Smooth muscle cell (in vitro differentiated cells): Measurements from ENCODE around the gene RNF149. TPM values are rescaled to one million over a fixed set of nuclear protein-coding genes. Genes with fewer than 3 reads are reported as not detected.

Experiments
- DNase-seq: peaks from one replicate; lab custom pipeline; 2025; ENCODE audit not compliant: unreplicated experiment; lab: John Stamatoyannopoulos, UW
- H2AFZ ChIP-seq: fragments of 200-600 bp; sonication (generic); 2 replicates; pipeline ENCODE4 v1.6.0; 2016; ENCODE audit warnings: antibody characterized with exemption, low read depth, mild to moderate bottlenecking
- H3F3A ChIP-seq: fragments of 200-600 bp; sonication (generic); 2 replicates; pipeline ENCODE4 v1.6.0; 2017; ENCODE audit warnings: antibody characterized with exemption, low read depth
- H3K27ac ChIP-seq: fragments of 200-600 bp; sonication (generic); 2 replicates; pipeline ENCODE4 v1.5.1; 2016; ENCODE audit warnings: low read depth, mild to moderate bottlenecking
- H3K27me3 ChIP-seq: fragments of 200-600 bp; sonication (generic); 2 replicates; pipeline ENCODE4 v1.6.1; 2016; ENCODE audit warnings: low read depth, mild to moderate bottlenecking
- H3K36me3 ChIP-seq: fragments of 200-600 bp; sonication (generic); 2 replicates; pipeline ENCODE4 v1.5.1; 2016; ENCODE audit warnings: low read depth
- H3K4me1 ChIP-seq: fragments of 200-600 bp; sonication (generic); 2 replicates; pipeline ENCODE4 v1.5.1; 2016; ENCODE audit warnings: low read depth
- H3K4me2 ChIP-seq: fragments of 200-600 bp; sonication (generic); 2 replicates; pipeline ENCODE4 v1.6.0; 2016; ENCODE audit warnings: mild to moderate bottlenecking
- H3K4me3 ChIP-seq: fragments of 200-600 bp; sonication (generic); 2 replicates; pipeline ENCODE4 v1.5.1; 2016; ENCODE audit warnings: mild to moderate bottlenecking
- H3K79me2 ChIP-seq: fragments of 200-600 bp; sonication (generic); 2 replicates; pipeline ENCODE4 v1.6.0; 2016; ENCODE audit warnings: low read depth, mild to moderate bottlenecking
- H3K9ac ChIP-seq: fragments of 200-600 bp; sonication (generic); 2 replicates; pipeline ENCODE4 v1.6.0; 2016; ENCODE audit warnings: low read depth
- H3K9me3 ChIP-seq: fragments of 200-600 bp; sonication (generic); replicated peaks from 2 replicates; pipeline ENCODE4 v1.5.1; 2016; ENCODE audit warnings: low read depth
- H4K20me1 ChIP-seq: fragments of 200-600 bp; sonication (generic); 2 replicates; pipeline ENCODE4 v1.6.0; 2016; ENCODE audit warnings: low read depth
- CTCF ChIP-seq: fragments of 200-600 bp; sonication (generic); IDR thresholded peaks from 2 replicates; pipeline ENCODE4 v1.5.1; 2017; ENCODE audit warnings: borderline replicate concordance, mild to moderate bottlenecking, antibody characterized with exemption; ENCODE audit not compliant: insufficient read depth, poor library complexity, severe bottlenecking
- WGBS: methylation state at CpG from one replicate; pipeline ENCODE4 v1.1.7; 2016; ENCODE audit warnings: low lambda C conversion rate; 5-methylcytosine and 5-hydroxymethylcytosine counted together
- polyA plus RNA-seq: library from polyadenylated mRNA; unstranded; fragments of >200 nt; fragmentation: Nextera tagmentation; extraction: Ambion mirVana; gene quantifications from 2 replicates; pipeline ENCODE4 v1.2.1, GENCODE V29; 2016
- total RNA-seq: library from RNA; depleted of rRNA; stranded (reverse); fragments of >200 nt; gene quantifications from 2 replicates; pipeline ENCODE4 v1.2.3, GENCODE V29; 2014

RNF149 gene
- total and polyA plus RNA-seq, 2 experiments from 2014 or later: 42.6 to 59.2 TPM

- H2AFZ ChIP-seq: no peak overlapping the region
- H3K4me3 ChIP-seq: no peak overlapping the region
- no peak for DNase-seq
- H3K9me3 ChIP-seq: no peaks in the 10 kb centered on the region
- WGBS: 82% methylated on average over 5 of the region's 5 CpGs
- H3K79me2 ChIP-seq: no peaks in the 10 kb centered on the region
- no peaks in the 10 kb centered on the region for H3K36me3 ChIP-seq
- no peak overlapping the region for H3K9ac ChIP-seq
- H4K20me1 ChIP-seq: no peaks in the 10 kb centered on the region
- no peaks in the 10 kb centered on the region for H3K27me3 ChIP-seq
- no peak overlapping the region for H3K4me2 ChIP-seq
- H3F3A ChIP-seq: no peaks in the 10 kb centered on the region
- TF ChIP-seq CTCF: no peak
- H3K27ac ChIP-seq: no peak overlapping the region
- peaks cover 9% of the 10 kb centered on the region for H3K4me1 ChIP-seq
Observed at GRCh38 chr2:101344137-101344536, 35.6 kb upstream of the RNF149 start.

- 83% methylated on average over 15 of the region's 15 CpGs for WGBS
- Histone ChIP-seq H3K4me3 (no peak overlapping the region), H3K4me2 (peak overlapping the region; percentile 74), H3K4me1 (peaks cover 14% of the 10 kb centered on the region), H3K27ac (no peak overlapping the region), H3K36me3 (no peaks in the 10 kb centered on the region), H3K9me3 (no peaks in the 10 kb centered on the region), H3K79me2 (no peaks in the 10 kb centered on the region), H2AFZ (no peak overlapping the region), H3F3A (no peaks in the 10 kb centered on the region), H3K27me3 (no peaks in the 10 kb centered on the region), H4K20me1 (no peaks in the 10 kb centered on the region), H3K9ac (no peak overlapping the region)
- no peak for DNase-seq
- TF ChIP-seq CTCF: no peak
Observed at GRCh38 chr2:101342625-101343008, 34.1 kb upstream of the RNF149 start.

DNA sequence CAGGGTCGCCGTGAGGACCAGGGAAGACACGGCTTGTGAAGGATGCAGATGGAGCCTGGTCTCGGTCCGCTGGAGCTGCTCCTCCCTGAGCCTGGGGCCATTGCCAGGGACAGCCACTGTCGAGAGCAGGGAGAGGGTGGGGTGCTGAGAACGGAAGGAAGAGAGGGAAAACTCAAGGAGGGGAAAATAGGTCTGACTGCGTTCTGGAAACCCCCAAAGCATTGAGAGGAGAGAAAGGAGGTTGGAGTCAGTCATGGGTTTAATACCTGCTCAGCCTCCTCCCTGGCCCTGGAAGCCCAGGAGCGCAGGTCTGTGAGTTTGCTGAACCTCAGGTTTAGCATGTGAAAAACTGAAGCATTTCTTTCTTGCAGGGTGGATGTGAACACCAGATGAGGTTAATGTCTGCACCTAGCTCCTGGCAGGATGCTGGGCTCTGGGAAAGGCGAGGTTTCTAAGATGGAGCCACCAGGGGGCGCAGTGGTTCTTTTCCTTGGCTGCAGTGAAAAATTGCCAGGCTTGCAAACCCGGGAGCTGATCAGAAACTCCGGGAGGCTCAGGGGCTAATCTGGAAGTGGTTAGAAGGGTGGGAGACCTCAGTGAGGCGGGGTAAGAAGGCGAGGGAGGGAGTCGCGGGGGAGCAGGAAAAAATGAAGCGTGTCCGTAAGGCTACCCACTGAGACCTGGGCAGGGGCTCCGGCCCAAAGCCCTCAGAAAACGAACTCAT lies 33.6 kb upstream of the RNF149 start:
- TF ChIP-seq CTCF: peak; percentile 80
- Histone ChIP-seq H4K20me1 (no peaks in the 10 kb centered on the region), H3K4me2 (peak overlapping the region; percentile 74), H3K27ac (no peak overlapping the region), H3K27me3 (no peaks in the 10 kb centered on the region), H3K36me3 (no peaks in the 10 kb centered on the region), H3K9me3 (no peaks in the 10 kb centered on the region), H3K79me2 (no peaks in the 10 kb centered on the region), H3K9ac (no peak overlapping the region), H3K4me3 (no peak overlapping the region), H3F3A (no peaks in the 10 kb centered on the region), H3K4me1 (peaks cover 14% of the 10 kb centered on the region), H2AFZ (no peak overlapping the region)
- peak; percentile 49 for DNase-seq
- WGBS: 41% methylated on average over 21 of the region's 21 CpGs

- H4K20me1 ChIP-seq: no peaks in the 10 kb centered on the region
- H3K4me2 ChIP-seq: no peak overlapping the region
- TF ChIP-seq CTCF: no peak
- H3K36me3 ChIP-seq: no peaks in the 10 kb centered on the region
- H3K79me2 ChIP-seq: no peaks in the 10 kb centered on the region
- H2AFZ ChIP-seq: no peak overlapping the region
- no peak for DNase-seq
- H3K9me3 ChIP-seq: no peaks in the 10 kb centered on the region
- H3K27ac ChIP-seq: no peak overlapping the region
- no peaks in the 10 kb centered on the region for H3K27me3 ChIP-seq
- H3F3A ChIP-seq: no peaks in the 10 kb centered on the region
- WGBS: 85% methylated on average over 7 of the region's 7 CpGs
- no peak overlapping the region for H3K9ac ChIP-seq
- peaks cover 14% of the 10 kb centered on the region for H3K4me1 ChIP-seq
- no peak overlapping the region for H3K4me3 ChIP-seq
Observed at GRCh38 chr2:101341421-101341820, 32.9 kb upstream of the RNF149 start.
